HEK293 (cell line): ENCODE results near the gene CHRNA4.

ENCODE experiments used
- ZNF175 ChIP-seq: fragments of 450-650 bp; formaldehyde crosslinking; IDR thresholded peaks from 2 replicates; pipeline ENCODE4 v1.5.1; 2016; ENCODE audit warnings: missing biosample characterization, missing genetic modification characterization
- ZNF416 ChIP-seq: fragments of 450-650 bp; formaldehyde crosslinking; IDR thresholded peaks from 2 replicates; pipeline ENCODE4 v1.5.1; 2016; ENCODE audit warnings: missing biosample characterization, missing genetic modification characterization
- ZNF514 ChIP-seq: fragments of 450-650 bp; formaldehyde crosslinking; IDR thresholded peaks from 2 replicates; pipeline ENCODE4 v1.5.1; 2016; ENCODE audit warnings: missing biosample characterization, missing genetic modification characterization
- ZNF837 ChIP-seq: fragments of 450-650 bp; formaldehyde crosslinking; IDR thresholded peaks from 2 replicates; pipeline ENCODE4 v1.5.1; 2016; ENCODE audit warnings: missing biosample characterization, missing genetic modification characterization

- TF ChIP-seq ZNF175 (tag by site-specific recombination) = no peak
- no peak for TF ChIP-seq ZNF514 (tag by site-specific recombination)
- no peak for TF ChIP-seq ZNF837
- TF ChIP-seq ZNF416 (tag by site-specific recombination) = no peak
Observed at GRCh38 chr20:63328026-63328700, 33.0 kb downstream of the CHRNA4 start.
